ENCODE results near the gene LFNG.
"Not testable (repeated sequence)": the region's sequence is repeated elsewhere in the genome, so short reads cannot be mapped to it uniquely, and the experiment has no call there.

Gene LFNG

DNA sequence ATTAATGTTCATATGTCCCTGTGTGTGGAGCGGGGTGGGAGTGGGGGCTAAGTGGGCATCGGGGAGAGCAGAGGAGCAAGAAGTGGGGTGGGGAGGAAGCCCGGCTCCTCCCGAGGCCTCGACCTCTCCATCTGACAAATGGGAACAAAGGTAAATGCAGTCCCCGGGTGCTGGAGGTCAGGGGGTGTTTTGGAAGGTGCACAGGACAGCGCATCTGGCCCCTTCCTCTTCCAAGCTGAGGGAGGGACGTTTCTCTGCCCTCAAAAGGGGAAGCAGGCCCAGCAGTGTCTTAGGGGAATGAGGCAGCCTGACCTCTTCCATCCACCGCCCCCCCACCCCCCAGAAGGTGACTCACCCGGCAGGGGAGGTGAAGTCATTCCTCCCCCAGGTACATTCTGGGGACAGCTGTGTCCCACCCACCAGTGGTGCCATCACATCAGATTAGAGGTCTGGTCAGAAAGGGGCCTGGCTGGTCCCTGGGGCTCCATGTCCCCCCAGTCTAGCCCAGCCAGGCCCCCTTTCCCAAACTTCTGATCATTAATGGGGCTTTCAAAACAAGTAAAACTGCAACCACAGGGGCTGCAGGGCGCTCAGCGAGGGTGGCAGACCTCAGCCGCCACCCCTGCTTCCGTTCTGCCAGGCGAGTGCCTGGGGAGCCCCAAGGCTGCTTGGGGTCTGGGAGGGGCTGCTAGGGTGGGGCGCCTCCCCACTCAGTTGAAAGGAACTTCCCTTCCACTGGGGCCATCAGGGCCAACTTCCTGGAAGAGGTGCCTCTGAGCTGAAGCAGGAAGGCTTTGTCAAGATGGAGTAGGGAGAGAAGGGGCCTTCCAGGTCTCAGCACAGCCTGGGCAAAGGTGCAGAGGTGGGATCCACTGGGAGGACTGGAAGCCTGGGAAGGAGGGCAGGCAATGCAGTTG is 10.8 kb downstream of the LFNG start:
- no peak for DNase-seq (ENCODE audit: low read depth)
- TF ChIP-seq CTCF (conservative IDR thresholded peaks at IDR 0.05; ENCODE audit: low read depth, low read length) = no peak
- no peak overlapping the region for H3K4me3 ChIP-seq (ENCODE audit: low read length)

GRCh38 chr7:2530994-2531795 is 11.6 kb downstream of the LFNG start:
- DNase-seq (ENCODE audit: low read depth); H3K4me3 ChIP-seq (ENCODE audit: low read length): not testable (repeated sequence)

GRCh38 chr7:2531796-2532110 is 12.2 kb downstream of the LFNG start:
- not testable (repeated sequence) for DNase-seq (ENCODE audit: low read depth); H3K4me3 ChIP-seq (ENCODE audit: low read length)

- DNase-seq (ENCODE audit: low read depth) = not testable (repeated sequence)
These were observed 12.7 kb downstream of the LFNG start for GRCh38 chr7:2532199-2532772.

DNA sequence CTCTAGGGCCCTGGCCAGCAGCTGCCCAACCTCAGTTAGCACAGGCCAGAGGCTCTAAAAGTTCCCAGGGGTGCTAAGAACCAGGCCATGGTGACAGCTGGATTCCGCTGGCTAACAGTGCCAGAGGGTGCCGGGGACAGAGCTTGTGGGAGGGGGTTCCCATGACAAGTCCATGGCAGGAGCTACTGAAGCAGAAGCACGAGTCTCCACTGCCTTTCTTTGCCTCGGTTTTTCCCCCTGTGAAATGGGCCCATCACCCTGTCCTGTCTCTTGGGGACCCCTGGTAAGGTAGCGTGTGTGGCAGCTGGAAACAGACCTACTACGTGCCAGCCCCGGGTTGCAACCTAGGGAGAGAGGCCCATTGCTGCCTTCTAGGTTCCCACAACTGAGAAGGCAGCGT is 13.2 kb downstream of the LFNG start:
- not testable (repeated sequence) for DNase-seq (ENCODE audit: low read depth); H3K4me3 ChIP-seq (ENCODE audit: low read length)

More at GRCh38 chr7:2532199-2532772, 12.7 kb downstream of the LFNG start:
- H3K4me3 ChIP-seq (ENCODE audit: low read length) = not testable (repeated sequence)

DNA sequence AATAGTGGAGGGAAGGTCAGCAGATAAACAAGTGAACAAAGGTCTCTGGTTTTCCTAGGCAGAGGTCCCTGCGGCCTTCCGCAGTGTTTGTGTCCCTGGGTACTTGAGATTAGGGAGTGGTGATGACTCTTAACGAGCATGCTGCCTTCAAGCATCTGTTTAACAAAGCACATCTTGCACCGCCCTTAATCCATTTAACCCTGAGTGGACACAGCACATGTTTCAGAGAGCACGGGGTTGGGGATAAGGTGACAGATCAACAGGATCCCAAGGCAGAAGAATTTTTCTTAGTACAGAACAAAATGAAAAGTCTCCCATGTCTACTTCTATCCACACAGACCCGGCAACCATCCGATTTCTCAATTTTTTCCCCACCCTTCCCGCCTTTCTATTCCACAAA is 14.0 kb downstream of the LFNG start:
- not testable (repeated sequence) for DNase-seq (ENCODE audit: low read depth); H3K4me3 ChIP-seq (ENCODE audit: low read length)

DNA sequence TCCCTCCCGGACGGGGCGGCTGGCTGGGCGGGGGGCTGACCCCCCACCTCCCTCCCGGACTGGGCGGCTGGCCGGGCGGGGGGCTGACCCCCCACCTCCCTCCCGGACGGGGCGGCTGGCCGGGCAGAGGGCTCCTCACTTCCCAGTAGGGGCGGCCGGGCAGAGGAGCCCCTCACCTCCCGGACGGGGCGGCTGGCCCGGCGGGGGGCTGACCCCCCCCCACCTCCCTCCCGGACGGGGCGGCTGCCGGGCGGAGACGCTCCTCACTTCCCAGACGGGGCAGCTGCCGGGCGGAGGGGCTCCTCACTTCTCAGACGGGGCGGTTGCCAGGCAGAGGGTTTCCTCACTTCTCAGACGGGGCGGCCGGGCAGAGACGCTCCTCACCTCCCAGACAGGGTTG is 14.6 kb downstream of the LFNG start:
- not testable (repeated sequence) for H3K4me3 ChIP-seq (ENCODE audit: low read length); DNase-seq (ENCODE audit: low read depth)

DNA sequence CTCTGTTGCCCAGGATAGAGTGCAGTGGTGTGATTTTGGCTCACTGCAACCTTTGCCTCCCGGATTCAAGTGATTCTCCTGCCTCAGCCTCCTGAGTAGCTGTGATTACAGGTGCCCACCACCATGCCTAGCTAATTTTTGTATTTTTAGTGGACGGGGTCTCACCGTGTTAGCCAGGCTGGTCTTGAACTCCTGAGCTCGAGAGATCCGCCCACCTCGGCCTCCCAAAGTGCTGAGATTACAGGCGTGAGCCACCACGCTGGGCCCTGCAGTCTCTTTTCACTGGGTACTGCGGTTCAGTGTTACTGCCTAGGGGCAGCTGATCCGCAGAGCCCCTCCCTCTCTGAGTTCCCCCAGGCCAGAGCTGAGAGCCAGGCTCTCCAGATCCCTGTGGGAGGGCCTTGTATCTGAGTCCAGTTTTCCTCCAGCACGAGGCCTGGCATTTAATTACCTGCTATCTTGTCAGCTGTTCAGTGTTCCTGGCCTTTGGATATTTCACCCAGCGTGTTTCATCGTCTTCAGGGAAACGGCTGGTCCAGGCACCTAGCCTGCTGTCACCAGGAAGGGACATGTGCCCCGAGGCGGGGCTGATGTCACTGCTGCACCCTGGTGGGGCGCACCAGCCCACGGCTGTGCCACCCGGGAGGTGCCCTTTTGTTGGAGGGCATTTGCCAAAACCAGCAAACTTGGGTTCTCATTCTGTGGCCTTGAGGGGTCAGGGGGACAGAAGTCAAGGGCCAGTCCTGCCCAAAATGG is 16.5 kb downstream of the LFNG start:
- not testable (repeated sequence) for H3K4me3 ChIP-seq (ENCODE audit: low read length); DNase-seq (ENCODE audit: low read depth)

DNA sequence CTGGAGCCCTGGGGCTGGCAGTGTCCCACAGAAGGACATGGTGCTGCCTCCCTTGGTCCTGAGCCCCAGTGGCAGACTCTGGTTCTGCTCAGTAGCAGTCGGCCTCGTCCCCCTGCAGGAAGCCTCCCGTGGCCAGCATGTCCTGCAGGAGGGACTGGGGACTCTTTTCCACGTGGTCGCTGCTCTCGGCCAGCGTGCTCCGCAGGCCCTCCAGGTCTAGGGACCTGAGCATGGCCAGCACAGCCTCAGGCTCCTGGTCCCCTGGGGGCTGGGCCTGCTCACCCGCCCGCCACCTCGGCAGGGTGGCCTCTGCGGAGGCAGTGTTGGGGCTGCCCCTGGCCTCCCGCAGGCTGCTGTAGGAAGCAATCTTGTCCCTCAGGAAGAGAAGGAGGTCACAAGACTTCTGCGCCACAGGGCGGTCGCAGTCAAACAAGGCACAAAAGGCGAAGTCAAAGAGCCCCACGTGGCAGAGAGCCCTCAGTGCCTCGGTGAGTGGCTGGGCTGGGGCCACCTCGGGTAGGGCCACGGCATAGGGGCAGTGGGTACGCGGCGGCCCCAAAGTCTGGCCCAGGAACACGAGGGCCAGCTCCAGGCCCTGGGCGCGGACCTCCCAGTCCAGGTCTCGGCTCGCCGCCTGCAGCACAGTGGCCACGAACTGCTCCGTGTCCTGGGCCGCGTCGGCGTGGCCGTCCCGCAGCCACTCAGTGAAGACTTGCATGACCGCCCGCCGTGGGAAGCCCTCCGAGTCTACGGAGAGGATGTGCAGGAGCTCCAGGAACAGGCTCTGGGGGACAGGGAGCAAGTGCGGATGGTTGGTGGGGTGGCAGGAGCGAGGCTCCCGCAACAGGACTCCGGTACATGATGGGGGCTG is 18.6 kb downstream of the LFNG start:
- H3K4me3 ChIP-seq (ENCODE audit: low read length) = no peak overlapping the region
- DNase-seq (ENCODE audit: low read depth) = no peak
- no peak for TF ChIP-seq CTCF (conservative IDR thresholded peaks at IDR 0.05; ENCODE audit: low read depth, low read length)
